ENCODE results near the gene BRAF.
"Not testable (repeated sequence)": the region's sequence is repeated elsewhere in the genome, so short reads cannot be mapped to it uniquely, and the experiment has no call there.

The BRAF gene

DNA sequence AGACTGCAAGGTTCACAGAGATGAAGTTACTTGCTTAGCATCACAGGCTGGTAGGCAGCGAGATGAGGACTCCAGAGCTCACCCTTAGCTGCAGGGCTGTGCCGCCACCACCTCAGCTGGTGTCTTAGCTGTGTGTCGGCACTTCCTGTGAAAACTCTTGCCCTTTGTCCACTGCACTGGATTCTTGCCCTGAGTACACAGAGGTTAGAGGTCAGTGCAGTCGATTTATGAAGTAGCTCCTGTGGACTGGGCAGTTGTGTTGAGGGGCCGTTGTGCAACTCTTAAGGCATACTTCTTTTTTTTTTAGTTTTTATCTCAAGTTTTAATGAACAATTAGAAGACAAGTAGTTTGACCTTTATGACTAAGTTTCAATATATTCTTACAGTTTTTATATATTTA, 217.6 kb downstream of the BRAF start:
- DNase-seq (ENCODE audit: low read depth): no peak

DNA sequence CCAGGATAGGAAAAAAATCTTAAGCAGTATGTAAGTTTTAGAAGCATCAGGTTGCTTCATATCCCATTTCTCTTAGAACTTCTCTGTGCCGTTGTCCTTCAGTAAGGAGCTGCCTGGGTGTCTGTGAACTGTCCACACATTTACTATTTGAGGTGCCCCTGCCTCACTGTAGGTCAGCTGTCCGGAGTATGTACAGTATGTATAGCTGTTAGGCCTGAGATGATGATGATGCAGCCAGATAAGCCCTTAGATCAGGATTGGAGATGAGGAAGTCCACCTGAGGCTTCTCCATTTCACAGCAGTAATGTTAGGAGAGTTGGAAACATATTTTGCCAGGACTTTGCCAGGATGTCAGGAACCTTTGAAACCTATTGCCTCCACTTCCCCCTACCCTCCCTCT, 220.5 kb downstream of the BRAF start:
- DNase-seq (ENCODE audit: low read depth): no peak

DNA sequence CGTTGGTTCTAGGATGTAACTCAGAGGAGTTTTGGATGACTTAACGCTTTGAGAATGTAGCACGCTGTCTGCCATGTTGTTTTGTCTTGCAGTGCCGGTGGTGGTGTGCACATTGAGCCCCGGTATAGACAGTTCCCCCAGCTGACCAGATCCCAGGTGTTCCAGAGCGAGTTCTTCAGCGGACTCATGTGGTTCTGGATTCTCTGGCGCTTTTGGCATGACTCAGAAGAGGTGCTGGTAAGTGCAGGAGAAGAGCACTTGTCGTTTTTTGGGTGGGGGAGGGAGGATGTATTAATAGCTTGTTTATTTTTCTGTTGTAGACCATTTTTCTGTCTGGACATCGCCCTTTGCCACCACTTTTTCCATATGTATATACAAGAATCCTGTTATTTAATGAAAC, 222.0 kb downstream of the BRAF start:
- DNase-seq (ENCODE audit: low read depth): no peak

DNA sequence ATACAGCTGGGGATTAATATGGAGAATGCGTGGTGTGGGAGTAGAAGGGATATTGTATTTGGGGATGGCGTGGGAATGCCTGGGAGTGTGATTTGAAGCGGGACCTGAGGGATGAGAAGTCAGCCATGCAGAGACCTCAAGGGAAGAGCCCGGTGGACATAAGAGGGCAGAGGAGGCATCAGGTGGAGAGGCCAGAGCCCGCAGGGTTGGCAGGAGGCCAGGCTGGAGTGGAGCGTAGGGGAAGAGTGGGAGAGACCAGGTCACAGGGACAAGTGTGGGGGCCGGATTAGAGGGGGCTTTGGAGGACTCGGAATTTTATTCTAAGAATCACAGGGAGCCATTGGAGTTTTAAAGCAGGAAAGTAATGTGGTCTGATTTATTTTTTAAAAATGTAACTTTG, 226.3 kb downstream of the BRAF start:
- DNase-seq (ENCODE audit: low read depth): no peak

DNA sequence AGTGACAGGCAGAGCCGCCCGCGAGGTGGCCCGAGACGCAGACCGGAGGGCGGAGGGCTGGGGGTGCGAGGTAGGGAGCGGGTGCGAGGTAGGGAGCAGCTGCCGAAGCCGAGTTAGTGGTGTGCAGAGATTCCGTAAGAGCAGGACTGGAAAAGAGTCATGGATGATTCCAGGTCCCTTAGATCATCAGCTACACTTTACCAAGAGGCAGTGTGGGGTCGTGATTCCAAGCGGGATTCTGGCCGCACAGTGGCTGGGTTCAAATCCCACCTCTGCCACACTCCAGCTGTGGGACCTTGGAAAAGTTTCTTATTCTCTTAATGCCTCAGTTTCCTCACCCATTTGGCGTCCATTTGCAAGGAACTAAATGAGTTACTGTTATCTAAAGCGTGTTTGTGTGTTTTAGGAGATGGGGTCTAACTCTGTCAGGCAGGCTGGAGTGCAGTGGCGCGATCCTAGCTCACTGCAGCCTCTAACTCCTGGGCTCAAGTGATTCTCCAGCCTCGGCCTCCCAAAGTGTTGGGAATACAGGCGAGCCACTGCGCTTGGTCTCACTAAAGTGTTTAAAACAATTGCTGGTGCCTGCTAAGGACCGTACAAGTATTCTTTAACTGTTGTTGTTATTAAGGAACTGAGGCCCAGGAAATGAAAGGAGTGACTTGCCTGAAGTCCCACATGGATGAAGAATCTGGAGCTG, 227.1 kb downstream of the BRAF start:
- DNase-seq (ENCODE audit: low read depth): no peak

DNA sequence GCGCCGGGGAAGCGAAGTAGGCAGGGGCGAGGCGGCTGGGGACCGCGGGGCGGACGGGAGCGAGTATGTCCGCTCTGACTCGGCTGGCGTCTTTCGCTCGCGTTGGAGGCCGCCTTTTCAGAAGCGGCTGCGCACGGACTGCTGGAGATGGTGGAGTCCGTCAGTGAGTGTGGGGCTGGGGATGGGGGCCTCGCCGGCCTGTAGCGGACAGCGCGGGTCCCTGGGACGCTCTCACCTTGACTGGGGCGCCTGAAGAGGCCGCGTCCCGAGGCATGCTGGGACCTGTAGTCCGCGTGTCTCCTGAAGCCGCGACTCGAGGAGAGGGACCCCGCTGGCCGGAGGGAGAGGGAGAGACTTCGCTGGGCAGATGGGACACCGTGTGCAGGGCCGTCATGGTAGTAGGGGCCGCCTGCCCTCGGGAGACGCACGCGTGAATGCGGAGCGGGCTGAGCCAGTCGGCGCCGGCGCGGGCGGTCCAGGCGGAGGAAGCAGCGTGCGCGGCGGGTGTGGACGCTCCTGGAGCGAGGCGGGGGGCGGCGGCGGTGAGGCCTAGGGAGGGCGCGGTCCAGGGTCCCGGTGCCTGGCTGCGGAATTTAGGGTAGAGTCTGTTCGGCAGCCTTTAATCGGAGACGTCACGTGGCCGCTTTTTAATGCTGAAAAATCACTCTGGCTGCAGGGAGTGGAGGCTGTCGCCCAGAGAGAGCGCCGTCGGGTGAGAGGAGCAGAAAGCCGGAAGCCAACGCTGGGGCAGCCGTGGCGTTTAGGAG, 227.9 kb downstream of the BRAF start, which contains the start of gene NDUFB2:
TSS of gene NDUFB2 (plus strand) at position 29 of the 767 bp plus-strand sequence. CDS start at position 66, 37 bp downstream.
- peak; percentile 20 for DNase-seq (ENCODE audit: low read depth)

DNA sequence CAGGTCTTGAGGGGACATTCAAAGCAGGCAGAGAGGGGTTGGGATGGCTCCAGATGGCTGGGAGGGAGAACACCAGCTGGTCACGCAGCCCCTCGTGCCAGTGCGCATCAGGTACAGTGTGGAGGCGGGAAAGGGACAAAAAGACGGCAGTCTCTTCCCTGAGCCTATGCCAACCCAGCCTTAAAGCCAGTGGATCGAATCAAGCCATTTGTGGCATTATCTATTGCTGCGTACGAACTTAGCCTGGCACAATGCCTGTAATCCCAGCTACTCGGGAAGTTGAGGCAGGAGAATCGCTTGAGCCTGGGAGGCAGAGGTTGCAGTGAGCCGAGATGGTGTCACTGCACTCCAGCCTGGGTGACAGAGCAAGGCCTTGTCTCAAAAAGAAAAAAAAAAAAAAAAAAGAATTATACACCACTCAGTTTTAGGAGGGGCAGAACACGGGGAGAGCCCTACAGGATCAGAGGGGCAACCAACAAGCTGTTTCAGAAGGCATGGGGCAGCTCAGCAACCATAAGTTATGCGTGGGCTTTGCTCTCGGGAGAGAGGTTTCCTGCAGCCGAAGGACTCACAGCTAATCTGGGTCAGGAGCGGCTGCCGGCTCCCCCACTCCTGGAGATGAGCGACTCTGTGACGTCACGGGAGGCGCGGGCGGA, 228.6 kb downstream of the BRAF start:
- peak; percentile 90 for DNase-seq (ENCODE audit: low read depth)

DNA sequence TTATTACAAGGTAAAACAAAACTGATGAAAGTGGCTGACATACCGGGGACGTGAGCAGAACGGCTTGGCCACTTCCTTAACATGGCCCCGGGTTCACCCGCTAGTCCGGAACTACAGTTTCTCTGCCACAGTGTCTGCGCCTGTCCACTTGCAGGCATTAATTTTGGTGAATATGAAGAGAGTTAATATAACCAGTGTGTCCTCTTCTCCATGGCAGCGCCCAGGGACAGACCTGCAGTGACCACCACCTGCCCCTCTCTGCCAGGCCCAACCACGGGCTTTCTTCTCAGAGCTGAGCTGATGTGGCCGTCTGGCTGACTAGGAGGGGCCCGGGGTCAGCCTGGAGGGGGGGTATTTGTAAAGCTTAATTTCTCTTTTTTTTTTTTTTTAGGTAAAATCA, 229.3 kb downstream of the BRAF start:
- DNase-seq (ENCODE audit: low read depth): no peak

DNA sequence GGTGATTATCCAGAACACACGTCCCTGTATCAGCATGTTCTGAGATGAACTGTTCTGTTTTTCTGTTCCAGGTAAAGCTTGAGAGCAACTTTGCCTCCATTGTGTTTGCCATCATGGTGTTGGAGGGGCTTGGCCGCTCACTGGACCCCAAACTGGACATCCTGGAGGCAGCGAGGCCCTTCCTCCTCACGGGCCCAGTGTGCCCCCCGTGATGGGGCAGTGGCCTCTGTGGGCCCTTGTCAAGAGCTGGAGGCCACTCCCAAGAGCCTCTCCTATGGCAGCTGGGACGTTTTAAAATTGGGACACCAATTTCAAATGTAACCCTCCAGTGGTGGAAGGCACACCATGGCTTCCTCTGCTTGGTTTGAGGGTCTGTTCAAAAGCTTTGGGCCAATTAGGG, 230.1 kb downstream of the BRAF start:
- no peak for DNase-seq (ENCODE audit: low read depth)

DNA sequence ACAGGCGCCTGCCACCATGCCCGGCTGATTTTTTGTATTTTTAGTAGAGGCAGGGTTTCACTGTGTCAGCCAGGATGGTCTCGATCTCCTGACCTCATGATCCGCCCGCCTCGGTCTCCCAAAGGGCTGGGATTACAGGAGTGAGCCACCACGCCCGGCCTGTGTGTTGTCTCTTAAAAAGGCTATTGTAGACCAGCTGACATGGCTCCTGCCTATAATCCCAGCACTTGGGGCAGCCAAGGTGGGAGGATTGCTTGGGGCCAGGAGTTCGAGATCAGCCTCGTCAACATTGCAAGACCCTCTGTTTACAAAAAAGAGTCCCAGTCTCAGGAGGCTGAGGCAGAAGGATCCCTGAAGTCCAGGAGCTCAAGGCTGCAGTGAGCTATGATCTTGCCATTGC, 230.9 kb downstream of the BRAF start:
- not testable (repeated sequence) for DNase-seq (ENCODE audit: low read depth)

DNA sequence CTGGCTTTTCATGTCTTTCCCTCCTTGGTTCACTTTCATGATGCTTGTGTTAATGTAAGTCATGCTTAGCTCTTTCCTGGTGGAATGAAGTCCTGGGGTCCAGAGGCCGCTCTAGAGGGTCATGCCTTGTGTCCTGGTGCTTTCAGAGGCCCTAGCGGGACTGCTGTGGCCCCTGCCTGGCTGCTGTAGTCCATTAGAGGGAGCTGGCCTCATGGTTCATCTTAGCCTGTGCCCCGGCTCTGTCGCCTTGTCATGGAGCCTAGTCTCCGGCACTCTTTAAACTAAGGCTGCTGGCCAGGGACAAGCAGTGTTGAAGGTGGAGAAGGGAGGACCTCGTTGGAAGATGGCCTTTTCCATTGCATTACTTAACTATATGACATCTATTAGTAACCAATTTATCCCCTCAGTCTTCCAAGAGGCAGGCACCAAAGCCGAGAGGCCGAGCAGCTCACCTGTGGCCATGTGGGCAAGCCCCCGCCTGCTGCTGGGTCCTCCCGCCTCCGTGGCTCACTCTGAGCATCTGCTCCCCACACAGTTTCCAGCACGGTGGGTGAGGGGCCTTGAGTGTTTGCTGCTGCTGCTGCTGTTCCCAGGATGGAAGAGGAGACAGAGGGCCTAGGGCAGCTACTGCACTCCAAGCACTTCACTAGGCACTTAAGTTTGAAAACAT, 233.2 kb downstream of the BRAF start:
- no peak for DNase-seq (ENCODE audit: low read depth)

DNA sequence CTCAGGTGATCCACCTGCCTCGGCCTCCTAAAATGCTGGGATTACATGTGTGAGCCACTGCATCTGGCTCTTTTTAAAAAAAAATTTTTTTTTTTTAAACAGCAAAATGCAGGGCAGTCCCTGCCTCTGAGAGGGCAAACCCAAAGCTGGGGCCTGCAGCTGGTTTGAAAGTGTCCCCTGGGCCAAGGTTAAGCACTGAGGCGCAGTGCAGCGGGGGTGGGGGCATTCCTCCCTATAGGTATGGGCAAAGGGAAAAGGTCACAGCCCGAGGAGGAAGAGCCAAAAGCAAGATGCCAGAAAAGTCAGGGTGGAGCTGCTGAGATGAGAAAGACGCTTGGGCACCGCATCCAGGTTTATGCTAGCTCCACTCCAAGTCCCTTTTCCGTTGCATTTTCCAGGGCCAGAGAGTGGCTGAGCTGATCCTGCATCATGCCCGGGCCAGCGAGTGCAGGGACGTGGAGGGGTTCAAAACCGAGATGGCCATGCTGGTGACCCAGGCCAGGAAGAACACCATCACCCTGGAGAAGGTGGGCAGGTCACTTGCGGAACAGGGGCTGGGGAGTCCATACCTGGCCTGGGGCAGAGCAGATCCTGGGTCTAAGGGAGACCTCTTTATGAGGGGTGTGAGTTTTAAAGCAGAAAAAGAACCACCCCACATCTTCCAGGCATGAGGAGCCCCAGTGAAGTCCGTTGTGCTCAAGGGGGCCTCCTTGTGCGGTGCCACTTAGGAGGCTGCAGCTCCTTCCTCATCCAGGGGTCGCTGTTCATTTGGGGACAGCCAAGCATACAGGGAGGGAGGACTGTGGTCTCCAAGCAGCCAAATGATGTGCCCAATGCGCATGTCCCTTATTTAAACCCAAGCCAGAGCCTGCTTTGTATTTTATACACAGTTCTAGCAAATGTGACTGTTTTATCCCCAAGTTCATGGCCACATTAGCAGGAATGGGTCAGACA, 235.3 kb downstream of the BRAF start:
- DNase-seq (ENCODE audit: low read depth): no peak

DNA sequence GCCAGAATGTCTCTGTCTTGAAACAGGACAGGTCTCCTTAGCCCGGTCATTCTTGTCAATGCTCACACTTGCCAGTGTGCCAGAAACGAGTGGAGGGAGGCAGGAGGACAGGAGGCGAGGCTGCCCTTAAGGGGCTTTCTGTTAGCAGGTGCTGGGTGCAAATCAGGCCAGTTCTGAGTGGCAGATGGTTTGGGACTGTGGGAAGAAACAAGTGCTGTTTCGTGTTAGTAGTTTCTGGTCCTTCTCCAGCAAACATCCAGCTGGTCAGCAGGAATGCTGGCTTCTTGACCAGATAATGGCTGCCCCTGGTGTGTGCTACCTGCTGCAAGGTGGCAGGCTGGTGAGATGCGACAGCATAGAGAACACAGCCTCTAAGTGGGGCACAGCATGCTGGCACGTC, 236.4 kb downstream of the BRAF start:
- no peak for DNase-seq (ENCODE audit: low read depth)

DNA sequence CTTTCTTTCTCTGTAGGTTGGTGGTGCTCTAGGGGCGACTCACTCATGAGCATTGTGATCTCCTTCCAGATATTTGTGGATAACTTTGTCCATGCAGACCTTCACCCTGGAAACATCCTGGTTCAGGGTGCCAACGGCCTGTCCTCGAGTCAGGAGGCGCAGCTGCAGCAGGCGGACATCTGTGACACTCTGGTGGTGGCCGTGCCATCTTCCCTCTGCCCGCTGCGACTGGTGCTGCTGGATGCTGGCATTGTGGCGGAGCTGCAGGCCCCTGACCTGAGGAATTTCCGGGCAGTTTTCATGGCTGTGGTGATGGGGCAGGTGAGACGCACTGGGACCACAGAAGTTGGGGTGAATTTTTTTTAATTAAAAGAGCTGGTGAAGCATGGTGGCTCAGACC, 237.8 kb downstream of the BRAF start:
- DNase-seq (ENCODE audit: low read depth): no peak

DNA sequence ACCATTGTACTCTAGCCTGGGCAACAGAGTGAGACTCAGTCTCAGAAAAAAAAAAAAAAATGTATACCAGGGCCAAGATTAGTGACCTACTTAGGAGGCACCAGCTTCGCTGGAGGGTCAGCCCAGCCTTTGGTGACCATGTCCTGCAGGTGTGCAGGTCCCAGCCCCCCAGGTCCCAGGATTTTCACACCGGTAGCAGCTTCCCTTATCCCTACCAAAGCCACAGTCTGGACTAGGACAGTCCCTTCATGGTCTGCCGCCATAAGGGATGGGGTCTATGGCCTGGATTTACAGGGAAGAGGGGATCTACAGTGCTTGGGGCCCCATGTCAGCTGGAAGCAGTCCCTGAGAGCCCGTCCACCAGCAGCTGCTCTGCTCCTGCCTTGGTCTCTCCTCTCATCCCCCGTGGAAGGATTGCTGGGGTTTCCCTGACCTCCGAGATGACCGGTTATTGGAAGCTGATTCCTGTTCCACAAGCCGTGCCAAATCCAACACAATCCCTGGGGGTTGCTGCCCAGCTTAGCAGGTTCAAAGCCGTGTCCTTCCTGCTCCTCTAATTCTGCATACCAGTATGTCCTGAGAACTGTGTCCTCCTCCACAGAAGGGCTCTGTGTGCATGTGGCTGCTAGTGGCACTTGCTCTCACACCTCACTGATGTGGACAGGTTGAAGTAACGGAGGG, 239.2 kb downstream of the BRAF start:
- DNase-seq (ENCODE audit: low read depth): no peak

DNA sequence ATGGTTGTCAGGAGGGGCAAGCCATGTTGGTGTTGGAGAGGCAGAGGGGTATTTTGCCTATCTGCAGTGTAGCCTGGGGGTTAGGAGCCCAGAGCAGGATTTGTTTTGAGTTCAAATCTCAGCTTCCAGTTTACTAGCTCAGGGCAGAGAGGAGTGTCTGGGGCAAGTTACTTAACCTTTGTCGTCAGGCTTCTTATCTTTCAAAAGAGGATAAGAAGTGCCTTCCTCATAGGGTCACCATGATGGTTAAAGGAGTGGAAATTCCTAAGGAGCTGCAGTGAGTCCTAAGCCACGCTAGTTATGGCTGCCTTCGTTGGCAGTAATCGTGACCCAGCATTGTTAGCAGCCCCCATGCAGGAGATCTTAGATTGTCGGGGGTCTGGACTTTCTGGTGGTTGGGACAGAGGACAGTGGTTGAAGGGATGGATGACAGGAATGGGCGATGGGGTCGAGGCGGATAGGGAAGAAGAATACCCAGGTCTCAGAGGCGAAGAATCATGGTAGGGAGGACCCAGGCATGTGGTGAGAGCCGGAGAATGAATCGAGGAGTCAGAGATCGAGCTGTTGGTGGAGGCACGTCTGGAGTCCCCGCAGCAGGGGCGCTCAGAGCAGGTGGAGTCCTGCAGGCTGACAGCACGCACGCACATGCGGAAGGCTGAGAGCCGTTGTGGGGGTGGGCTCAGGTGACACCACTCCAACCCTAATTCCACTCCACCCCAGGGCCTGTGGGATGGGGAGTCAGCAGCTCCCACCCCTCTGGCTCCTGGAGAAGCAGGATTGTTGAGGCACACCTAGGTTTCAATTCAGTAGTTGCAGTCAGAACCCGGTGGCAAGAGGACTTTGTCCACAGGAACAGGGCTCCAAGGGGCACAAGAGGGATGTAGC, 240.4 kb downstream of the BRAF start:
- DNase-seq (ENCODE audit: low read depth): no peak

DNA sequence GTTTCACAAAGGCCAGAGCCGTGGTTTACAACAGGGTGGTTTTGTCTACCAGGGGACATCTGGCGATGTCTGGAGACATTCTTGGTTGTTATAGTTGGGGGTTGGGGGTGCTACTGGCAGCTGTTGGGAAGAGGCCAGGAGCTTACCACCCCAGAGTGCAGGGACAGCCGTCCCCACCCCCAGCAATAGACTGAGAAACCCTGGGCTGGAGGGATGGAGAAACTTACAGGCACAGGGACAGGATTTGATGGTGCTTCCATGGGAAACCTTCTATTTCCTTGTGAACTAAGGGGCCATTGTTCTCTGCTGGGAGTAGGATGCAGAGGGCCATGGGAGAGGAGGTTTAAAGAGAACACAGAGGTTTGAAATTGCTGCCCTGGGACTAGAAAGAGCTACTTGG, 241.1 kb downstream of the BRAF start:
- DNase-seq (ENCODE audit: low read depth): no peak

DNA sequence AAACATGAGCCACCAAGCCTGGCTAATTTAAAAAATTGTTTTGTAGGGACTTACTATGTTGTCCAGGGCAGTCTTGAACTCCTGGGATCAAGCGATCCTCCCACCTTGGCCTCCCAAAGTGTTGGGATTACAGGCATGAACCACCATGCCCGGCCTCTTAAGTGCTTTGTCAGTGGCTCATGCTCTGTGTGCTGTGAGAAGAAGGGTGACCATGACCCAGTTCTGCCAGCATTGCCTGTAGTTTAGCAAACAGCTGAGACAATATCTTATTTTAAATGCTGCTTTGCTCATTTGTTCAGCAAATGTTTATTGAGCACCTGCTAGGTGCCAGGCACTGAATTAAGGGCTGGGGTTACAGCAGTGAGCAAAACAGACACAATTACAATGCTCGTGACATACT, 243.0 kb downstream of the BRAF start:
- DNase-seq (ENCODE audit: low read depth): no peak

DNA sequence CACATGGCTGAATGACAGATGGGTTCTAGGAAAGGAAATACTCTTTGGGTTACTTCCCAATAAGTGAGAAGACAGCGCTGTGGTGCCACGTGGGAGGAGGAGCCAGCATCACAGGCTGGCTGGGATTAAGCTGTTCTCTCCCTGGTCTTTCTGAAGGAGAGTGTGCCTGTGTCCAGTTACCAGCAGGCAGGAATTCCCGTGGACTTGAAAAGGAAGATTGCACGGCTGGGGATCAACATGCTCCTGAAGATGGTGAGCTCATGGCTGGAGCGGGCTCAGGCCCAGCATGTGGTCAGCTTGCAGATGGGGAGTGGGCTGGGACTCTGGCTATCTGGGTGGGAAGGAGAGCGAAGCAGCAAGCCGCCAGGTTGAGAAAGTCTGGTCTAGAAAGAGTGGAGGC, 243.8 kb downstream of the BRAF start:
- DNase-seq (ENCODE audit: low read depth): no peak

DNA sequence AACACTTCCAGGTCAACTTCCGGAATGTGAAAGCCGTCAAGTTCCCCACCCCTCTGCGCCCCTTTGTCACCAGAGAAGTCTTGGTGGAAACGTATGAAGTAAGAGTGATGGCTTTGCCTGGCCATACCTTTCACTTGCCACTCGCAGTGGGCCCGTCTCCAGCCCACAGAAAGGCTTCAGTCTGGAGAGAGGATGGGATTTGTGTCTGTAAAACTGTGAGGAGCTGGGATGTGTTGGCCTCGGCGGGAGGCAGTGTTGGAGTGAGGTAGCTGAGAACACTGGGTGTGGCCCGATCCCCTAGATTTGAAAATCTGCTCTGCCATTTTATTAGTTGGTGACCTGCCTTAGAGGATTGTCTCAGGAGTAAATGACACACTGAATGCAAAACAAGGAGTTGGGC, 245.5 kb downstream of the BRAF start:
- DNase-seq (ENCODE audit: low read depth): no peak

All from stimulated activated CD8-positive, alpha-beta memory T cell treated with anti-CD3 and anti-CD28 coated beads, Interleukin-15, amount 100 ng/mL, for 1 hour (primary cell).